ENCODE results near the gene XPNPEP2. TPM values are rescaled to one million over a fixed set of nuclear protein-coding genes. Genes with fewer than 3 reads are reported as not detected.

Gene XPNPEP2
- total RNA-seq, 1 experiment from 2014 or later = not detected

- intact Hi-C loops (cut with micrococcal nuclease; ENCODE audit: unreplicated experiment) = no loop called here
- ChIA-PET CTCF (no interaction called here), POLR2A (no interaction called here)
- TF ChIP-seq SIN3A (IDR thresholded peaks at IDR 0.05; ENCODE audit: borderline replicate concordance, insufficient read depth, low read depth, low read length) (no peak), REST (IDR thresholded peaks at IDR 0.05; ENCODE audit: insufficient read depth in 1 of 2, low read depth in 2 of 2, low read length in 1 of 2) (no peak), CTCF (IDR thresholded peaks at IDR 0.05) (no peak), POLR2AphosphoS5 (IDR thresholded peaks at IDR 0.05; ENCODE audit: low read depth, low read length) (no peak)
- in situ Hi-C loops (cut with HindIII; ENCODE audit: low pct_unique_long_range_greater_than_20kb, low sequenced_read_pairs) = no loop called here
- no peak overlapping the region for H3K27ac ChIP-seq (ENCODE audit: low read length)
- no peaks in the 10 kb centered on the region for H3K4me1 ChIP-seq (ENCODE audit: control insufficient read depth, insufficient read depth, low read length)
- BruUV-seq (replicated peaks) = no TSS peak
- ATAC-seq (no peak), DNase-seq (ENCODE audit: low read depth, low spot score) (no peak)
- no peaks in the 10 kb centered on the region for H3K27me3 ChIP-seq (ENCODE audit: control insufficient read depth, insufficient read depth, low read length)
- H3K4me3 ChIP-seq (ENCODE audit: low read depth in 2 of 2, low read length in 2 of 2) = no peak overlapping the region
- H3K36me3 ChIP-seq (ENCODE audit: control insufficient read depth, insufficient read depth, low read length) = no peaks in the 10 kb centered on the region
- no peaks in the 10 kb centered on the region for H3K9me3 ChIP-seq (ENCODE audit: control insufficient read depth, insufficient read depth, low read depth, low read length)
Measured at GRCh38 chrX:129721870-129722269, 16.9 kb upstream of the XPNPEP2 start.

GRCh38 chrX:129723511-129723910, 15.3 kb upstream of the XPNPEP2 start:
- TF ChIP-seq CTCF (IDR thresholded peaks at IDR 0.05) = no peak
- TF ChIP-seq TCF7L2 (IDR thresholded peaks at IDR 0.05; ENCODE audit: low read depth, low read length) = no peak
- no peak for TF ChIP-seq REST (IDR thresholded peaks at IDR 0.05; ENCODE audit: insufficient read depth in 1 of 2, low read depth in 2 of 2, low read length in 1 of 2)
- TF ChIP-seq POLR2AphosphoS5 (IDR thresholded peaks at IDR 0.05; ENCODE audit: low read depth, low read length) = no peak
- TF ChIP-seq SIN3A (IDR thresholded peaks at IDR 0.05; ENCODE audit: borderline replicate concordance, insufficient read depth, low read depth, low read length) = no peak
- DNase-seq (ENCODE audit: low read depth, low spot score) (no peak), ATAC-seq (no peak)
- ChIA-PET CTCF (interaction anchor here (0.6 kb wide), 1 partner anchor 116 kb away, joined by 4 read pairs; no protein-coding TSS in a partner anchor), POLR2A (interaction anchor here (0.6 kb wide), 1 partner anchor 10 kb away, joined by 3 read pairs; no protein-coding TSS in a partner anchor)
- in situ Hi-C loops (cut with HindIII; ENCODE audit: low pct_unique_long_range_greater_than_20kb, low sequenced_read_pairs) = no loop called here
- no peak overlapping the region for H3K27ac ChIP-seq (ENCODE audit: low read length)
- H3K36me3 ChIP-seq (ENCODE audit: control insufficient read depth, insufficient read depth, low read length) = no peaks in the 10 kb centered on the region
- no TSS peak for BruUV-seq (replicated peaks)
- intact Hi-C loops (cut with micrococcal nuclease; ENCODE audit: unreplicated experiment) = no loop called here
- no peaks in the 10 kb centered on the region for H3K9me3 ChIP-seq (ENCODE audit: control insufficient read depth, insufficient read depth, low read depth, low read length)
- H3K4me3 ChIP-seq (ENCODE audit: low read depth in 2 of 2, low read length in 2 of 2) = no peak overlapping the region
- no peaks in the 10 kb centered on the region for H3K4me1 ChIP-seq (ENCODE audit: control insufficient read depth, insufficient read depth, low read length)
- no peaks in the 10 kb centered on the region for H3K27me3 ChIP-seq (ENCODE audit: control insufficient read depth, insufficient read depth, low read length)
